GM12872 (cell line): ENCODE results near the gene ADGRA3.

Experiments used
- CTCF ChIP-seq: IDR thresholded peaks from 3 replicates; pipeline ENCODE4 v1.5.1; 2011; ENCODE audit warnings: low read depth, mild to moderate bottlenecking, low read length, moderate library complexity; ENCODE audit not compliant: insufficient read depth

The ADGRA3 gene

GRCh38 chr4:22512306-22512705 lies 3.6 kb downstream of the ADGRA3 start:
- TF ChIP-seq CTCF: no peak

GRCh38 chr4:22510750-22511149 lies 5.1 kb downstream of the ADGRA3 start:
- TF ChIP-seq CTCF: no peak

GRCh38 chr4:22508376-22508775 lies 7.5 kb downstream of the ADGRA3 start:
- TF ChIP-seq CTCF: no peak

GRCh38 chr4:22504922-22505321 lies 10.9 kb downstream of the ADGRA3 start:
- no peak for TF ChIP-seq CTCF

- no peak for TF ChIP-seq CTCF
These were observed 11.4 kb downstream of the ADGRA3 start for GRCh38 chr4:22504447-22504846.

GRCh38 chr4:22502895-22503814 lies 12.7 kb downstream of the ADGRA3 start:
- TF ChIP-seq CTCF: no peak

- no peak for TF ChIP-seq CTCF
These were observed 14.2 kb downstream of the ADGRA3 start for GRCh38 chr4:22501715-22502095.
